NOMO-1 treated with DMSO at 0.1 percent for 48 hours (cell line): ENCODE data around the gene BTRC.

ENCODE experiments used
- DNase-seq: peaks from one replicate; lab custom pipeline; 2025; ENCODE audit not compliant: unreplicated experiment; lab: John Stamatoyannopoulos, UW

The BTRC gene

DNA sequence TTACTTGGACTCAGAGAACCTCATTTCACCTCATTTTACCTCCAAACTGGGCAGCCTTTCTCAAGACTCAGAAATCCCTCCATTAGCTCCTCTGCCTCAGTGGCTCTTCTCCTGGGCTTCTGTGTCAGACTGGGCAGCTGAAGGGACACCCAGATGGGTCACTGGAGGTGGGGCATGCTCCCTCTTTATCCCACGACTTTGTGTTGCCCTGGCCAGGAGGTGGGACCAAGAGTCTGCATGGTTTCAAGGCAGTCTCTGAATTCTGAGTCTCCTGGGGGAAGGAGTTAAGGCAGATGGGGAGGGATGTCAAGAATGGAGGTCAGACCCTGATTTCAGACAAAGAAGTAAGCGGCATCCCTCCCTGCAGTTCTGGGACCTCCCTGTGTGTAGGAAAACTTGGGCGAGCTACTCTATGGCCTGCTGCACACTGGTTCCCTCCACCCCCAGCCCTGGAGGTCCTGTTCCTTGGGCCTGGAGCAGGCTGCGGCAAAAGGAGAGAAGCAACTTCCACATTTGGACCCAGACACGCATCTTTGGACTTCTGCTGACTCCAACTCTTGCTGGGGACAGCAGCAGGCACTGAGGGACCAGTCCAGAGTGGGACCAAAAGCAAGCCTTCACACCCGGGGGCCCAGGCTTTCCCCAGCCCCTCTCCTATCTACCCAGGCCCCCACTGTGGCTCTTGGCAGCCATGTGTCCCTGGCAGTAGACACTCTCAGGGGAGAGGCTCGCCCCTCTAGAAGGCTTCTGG is 223.3 kb downstream of the BTRC start:
- no peak for DNase-seq

DNA sequence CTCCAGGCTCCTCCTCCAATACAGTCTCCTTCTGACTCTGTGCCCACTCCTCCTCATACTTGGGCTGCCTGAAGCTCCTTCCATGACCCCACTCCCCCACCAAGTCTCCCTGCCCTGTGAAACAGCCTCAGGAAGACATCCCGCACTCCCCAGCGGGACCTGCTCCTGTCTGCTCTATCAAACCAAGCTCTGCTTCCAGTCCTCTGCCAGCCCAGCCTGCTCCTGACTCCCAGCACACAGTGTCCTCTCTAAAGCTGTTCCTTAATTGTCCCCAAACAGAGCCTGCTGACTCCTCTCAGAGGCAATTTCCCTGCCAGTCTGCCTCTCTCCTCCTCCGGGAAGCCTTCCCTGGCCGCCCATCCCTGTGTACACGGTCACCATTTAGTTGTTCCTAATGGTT is 224.2 kb downstream of the BTRC start:
- no peak for DNase-seq

DNA sequence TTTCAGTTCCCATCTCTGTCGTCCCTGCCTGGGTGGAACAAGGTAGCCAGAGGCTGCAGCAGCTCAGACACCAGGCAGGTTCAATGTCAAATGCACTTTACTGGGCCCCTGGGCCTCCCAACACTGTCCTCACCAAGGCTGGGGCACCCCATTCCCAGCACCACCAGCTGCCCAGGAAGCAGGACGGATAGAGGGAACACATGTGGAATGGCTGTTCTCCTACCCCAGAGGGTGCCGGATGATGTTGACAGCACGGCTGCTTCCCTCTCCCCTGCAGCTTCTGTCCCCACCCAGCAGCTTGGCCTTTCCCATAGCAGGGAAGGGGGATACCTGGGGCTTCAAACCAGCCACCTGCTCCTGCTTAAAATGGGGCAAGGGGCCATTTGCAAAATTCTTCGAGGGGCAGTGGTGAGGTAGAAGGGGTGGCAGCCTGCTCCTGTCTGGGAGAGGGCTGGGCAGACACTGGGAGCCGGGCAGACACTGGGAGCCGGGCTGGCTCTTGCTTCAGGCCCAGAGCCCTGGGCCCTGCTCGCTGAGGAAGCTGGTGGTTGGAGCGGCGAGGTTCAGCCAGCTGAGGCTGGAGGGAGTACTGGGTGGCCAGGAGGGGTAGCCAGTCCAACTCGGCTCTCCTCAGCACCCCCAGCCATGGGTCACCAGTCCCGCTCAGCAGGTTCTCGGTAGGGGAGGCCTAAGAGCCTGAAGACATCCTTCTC is 225.0 kb downstream of the BTRC start:
- DNase-seq, result no peak

DNA sequence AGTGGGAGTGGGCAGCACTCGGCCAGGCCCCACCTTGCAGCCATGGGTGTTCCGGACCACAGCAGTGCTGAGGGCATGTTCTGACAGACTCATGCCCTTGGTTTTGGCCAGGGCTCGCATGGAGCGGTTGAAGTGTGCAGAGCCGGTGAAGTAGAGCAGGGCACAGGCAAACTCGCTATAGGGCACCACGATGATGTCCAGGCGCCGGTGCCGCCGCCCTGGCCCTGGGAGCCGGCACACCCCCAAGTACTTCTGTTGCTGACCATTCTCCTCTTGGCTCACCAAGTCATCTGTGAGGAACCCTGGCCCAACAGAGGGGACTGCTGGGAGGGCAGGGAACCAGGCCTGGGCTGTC is 225.5 kb downstream of the BTRC start:
- DNase-seq, result no peak

DNA sequence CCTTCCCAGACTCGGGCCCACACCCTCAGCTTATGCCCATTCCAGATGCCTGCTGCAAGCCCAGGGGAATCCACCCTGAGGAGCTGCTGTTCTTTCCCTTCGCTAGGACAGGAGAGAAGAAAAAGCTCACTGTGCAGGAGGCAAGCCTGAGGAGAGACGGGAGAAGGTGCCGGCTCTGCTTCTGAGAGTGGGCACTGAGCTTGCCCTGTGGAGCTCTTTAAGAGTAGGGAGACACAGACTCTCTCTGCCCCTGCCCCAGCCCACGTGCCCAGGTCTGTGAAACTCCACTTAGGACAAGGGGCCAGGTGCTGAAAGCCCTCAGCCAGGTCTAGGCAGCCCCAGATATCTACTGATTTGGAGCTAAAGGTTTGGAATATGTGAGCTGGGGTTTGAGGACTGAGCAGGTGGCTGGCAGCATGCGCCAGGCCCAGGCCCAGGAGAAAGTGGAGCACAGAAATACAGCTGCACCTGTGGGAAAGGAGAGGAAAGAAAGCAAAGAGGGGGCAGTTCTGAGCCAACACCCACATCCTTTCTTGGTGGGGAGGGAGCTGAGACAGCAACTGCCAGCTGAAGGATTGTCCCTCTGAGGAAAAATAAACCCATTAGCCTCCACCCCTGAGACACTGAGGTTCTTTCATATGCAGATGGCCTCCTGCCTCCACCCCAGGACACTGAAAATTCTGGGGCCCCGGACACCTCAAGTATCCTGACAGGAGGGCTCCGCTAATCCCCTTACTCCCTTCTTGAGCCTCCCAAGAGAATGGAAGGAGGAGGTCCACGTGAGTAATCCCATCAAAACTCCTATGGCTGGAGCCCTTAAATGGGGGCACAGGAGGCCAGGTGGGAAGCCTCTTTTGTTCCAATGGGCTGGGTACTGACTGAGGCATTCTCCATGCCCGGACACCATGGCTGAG is 226.8 kb downstream of the BTRC start:
- DNase-seq, result no peak

DNA sequence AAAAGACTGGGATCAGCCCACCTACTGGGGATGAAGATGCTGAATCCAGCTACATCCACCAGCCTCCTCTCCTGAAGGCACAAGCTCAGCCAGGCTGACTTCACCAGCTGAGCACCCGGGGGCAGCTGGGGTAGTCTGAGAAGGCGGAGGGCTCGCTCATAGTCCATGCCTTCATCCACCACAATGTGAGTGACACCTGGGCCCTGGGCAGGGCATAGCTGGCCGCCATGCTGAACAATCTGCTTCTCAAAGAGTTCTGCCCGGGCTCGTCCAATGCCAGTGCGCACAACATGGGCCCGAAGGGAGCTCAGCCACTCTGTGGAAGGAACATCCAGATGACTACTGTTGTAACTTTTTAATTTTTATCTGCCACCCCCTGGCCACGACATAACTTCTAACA is 231.9 kb downstream of the BTRC start:
- no peak for DNase-seq

DNA sequence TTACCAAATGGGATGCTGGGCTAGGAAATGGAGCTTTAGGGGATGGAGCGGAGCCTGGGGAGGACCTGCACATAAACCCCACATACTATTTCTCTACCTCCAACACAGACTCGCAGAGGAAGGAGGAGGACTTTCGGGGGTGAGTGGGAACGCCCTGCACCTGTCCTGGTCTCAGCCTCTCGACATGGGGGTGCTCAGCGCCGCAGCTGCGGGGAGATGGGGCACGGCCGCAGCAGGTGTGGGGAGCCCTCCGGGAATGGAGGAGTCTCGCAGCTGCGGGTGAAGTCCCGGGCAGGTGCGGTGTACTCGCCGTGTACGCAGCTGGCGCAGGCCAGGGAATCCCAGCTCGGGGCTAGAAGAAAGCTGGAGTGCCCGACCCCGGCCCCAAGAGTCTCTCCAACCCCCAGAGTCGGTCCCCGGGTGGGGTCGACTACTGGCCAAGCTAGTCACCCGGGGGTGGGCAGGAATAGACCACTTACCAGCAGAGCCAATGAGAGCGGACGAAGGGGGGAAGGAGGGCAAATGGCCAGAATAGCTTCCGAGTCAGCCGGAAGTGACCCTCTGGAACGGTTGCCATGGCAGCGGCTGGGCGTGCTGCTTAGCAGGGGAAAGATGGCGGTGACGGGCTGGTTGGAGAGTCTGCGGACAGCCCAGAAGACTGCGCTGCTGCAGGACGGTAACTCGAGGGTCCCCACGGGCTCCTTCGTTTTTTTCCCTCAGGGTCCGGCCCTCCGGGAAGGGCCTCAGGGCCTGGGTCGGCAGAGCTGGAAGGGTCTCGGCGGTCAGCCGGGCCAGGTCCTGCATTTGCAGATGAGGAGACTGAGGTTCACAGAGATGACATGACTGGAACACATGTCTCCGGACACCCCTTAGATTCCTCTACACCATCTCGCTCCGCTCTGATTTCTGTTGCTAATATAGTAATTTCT is 234.0 kb downstream of the BTRC start, which contains the start of the genes DPCD and POLL:
DPCD (plus strand) TSS at position 597 of the 929 bp plus-strand sequence; CDS start at position 613, 16 bp downstream.
POLL (minus strand) TSS at position 533 of the 929 bp plus-strand sequence. CDS start 897 bp downstream, outside the sequence.
- DNase-seq, result peak; percentile 92

DNA sequence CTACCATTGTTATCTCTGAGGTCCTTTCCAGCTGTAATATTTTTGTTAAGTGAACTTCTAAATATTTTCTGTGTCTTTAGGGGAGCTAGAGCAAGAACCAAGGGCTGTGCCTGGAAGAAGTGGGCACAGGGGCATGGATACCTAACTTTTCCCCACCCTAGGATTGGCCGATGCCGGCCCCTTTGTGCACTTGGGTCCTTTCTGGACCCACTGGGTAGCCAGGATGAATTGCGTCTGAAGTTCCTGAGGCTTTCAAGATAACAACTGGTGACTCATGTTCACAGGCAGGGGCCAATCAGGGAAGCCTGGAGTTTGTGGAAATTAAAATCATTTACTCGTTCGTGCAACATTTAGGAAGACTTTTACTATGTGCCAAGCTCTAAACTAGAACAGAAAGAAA is 234.9 kb downstream of the BTRC start:
- DNase-seq, result no peak

DNA sequence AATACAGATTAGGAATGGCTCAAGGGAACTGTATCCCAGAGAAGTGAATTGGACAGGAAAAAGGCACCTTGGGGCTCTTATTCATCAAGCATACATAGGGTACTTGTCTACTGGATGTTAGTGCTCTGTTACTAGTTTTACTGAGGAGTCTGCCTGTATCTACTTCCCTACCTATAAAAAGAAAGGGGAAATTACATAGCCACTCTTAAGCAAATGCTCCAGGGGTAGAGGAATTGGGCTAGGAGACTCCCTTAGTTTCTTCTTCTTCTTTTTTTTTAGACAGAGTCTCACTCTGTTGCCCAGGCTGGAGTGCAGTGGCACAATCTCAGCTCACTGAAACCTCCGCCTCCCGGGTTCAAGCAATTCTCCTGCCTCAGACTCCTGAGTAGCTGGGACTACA is 239.4 kb downstream of the BTRC start:
- peak; percentile 92 for DNase-seq

DNA sequence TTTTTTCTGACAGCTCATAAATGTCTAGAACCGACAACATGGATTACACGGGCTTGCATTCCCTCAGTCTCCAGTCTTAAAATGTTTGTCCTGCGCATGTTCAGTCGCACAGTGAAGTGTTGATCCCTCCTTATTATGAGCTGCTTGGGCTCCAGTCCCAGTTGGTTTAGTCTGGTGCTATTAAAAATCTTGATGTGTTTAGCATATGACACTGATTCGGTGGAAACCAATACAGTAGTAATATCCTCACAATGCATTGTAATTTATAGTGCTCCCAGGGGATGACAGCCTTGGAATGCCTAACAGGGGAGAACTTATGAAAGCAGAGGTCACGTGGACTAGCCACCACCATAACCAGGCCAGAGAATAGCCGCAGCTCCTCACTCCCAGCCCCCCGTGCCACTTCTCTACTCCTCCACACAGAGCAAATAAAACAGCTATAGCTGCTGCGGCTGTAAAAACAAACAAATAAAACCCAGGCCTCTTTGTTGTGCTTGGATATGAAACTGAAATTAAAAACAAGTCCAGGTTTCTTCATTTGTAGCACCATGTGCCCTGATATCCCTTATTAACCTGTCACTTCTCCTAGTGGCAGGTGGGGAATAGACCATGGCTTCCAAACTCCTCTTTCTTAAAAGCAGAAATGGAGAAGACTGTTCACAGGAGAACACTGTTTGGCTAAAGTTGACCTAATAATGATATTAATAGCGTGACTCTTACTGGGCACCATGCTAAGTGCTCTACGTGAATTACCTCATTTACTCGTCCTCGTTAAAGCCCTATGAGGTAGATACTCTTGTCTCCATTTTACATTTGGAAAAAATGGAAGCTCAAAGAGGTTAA is 241.8 kb downstream of the BTRC start:
- no peak for DNase-seq

DNA sequence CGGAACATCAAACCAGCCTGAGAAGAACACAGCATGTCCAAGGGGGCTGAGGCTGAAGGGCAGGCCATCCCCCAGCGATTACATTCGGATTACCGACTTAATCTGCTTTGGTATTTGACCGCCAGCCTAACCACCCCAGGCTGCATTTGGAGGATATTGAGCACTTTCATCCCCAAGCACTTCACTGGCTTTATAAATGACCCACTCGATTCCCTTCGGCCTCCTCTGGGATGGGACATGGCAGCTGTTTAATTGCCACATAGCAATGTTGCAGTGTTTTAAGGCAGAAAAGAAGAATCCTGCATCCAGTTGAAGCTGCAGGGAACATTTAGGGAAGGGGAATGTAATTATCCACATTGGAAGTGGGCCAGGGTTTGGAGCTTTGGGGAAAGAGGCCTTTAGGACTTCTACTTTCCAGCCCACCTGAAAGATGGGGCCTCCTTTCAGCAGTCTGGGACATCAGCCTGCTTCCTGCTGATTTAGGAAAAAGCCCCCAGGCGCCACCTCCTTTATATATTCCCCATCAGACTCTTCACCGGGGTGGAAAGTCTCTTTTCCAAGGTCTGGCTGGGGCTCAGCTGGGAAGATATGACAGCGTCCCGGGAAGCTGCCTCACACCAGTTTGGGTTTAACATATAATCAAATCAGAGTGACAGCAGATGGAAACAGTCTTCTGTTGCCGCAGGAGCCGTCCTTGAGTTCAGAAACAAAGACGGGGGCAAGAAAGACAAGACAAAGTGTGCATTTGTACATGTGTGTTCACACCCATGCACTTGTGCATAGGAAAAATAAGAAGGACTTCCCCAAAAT is 243.3 kb downstream of the BTRC start:
- DNase-seq, result no peak

DNA sequence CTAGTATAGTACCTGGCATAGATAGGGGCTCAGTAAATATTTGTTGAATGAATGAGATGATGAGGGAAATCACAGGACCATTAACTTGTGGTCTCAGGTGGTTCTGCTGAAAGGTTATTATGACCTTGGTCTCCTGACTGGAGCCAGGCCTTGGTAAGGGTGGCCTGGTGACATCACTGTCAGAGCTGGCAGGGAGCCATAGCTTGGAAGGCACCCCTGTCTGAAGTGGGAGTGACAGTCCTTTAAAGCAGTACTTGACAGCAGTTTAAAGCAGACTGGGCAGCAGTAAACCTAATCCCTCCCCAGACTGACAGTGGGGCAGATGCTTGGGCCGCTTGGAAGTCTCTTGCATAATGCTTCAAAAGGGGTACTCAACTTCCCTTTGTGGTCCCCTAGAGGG is 247.6 kb downstream of the BTRC start:
- DNase-seq, result no peak

DNA sequence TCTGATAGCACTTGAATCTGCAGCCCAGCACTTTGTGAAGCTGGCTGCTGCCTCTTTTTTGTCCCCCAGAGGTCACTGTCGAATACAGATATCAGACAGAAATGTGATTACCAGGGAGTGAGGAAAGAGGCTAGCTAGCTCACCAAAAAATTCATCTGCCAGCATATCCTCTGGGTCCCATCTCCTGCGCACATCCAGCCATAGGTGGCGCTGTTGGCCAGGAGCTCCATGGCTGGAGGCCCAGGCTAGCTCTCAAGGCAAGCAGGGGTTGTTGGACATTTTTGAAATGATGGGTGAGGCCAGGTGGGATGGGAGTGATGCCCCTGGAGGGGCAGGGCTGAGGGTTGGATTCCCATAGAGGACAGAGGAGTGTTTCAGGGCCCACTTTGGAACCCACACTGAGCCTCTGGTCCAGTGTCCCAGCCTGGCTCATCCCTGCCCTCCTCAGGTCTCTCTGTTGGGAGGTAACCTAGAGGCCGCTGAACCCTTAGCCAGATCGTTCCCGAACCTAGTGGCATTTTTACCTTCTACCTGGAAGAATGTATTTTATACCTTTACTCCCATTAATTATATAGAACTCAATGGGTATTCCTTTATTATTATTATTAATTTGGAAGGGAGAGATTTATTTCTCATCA is 248.9 kb downstream of the BTRC start:
- DNase-seq, result peak; percentile 95
